CD4-positive, CD25-positive, alpha-beta regulatory T cell (primary cell): ENCODE measurements around the gene GALNT2. TPM values are rescaled to one million over a fixed set of nuclear protein-coding genes. Genes with fewer than 3 reads are reported as not detected.
A peak's percentile ranks its signal among the peaks of the same experiment; 100 is the strongest.

Experiments used
- ATAC-seq, 2 donors: fragments of 150-1000 bp; cut with Tn5 transposase; one replicate each; pipeline ENCODE4 v1.10.0; 2021; ENCODE audit warnings: low read depth in 2 of 2, moderate number of reproducible peaks in 2 of 2, moderate library complexity in 1 of 2
- DNase-seq, 3 donors: peaks; one replicate each; pipeline versions ENCODE4 v3.0.0 to v3.0.0-alpha.2; 2012 to 2022; ENCODE audit warnings: mixed read lengths in 1 of 3
- H3K27ac ChIP-seq: one replicate; pipeline ENCODE4 v1.7.0; 2013; ENCODE audit warnings: mild to moderate bottlenecking, low read length; ENCODE audit not compliant: insufficient read depth, poor library complexity, severe bottlenecking
- H3K27me3 ChIP-seq: one replicate; pipeline ENCODE4 v1.7.0; 2013; ENCODE audit warnings: low read length; ENCODE audit not compliant: control insufficient read depth, insufficient read depth
- H3K36me3 ChIP-seq: one replicate; pipeline ENCODE4 v1.7.0; 2013; ENCODE audit warnings: mild to moderate bottlenecking, low read length, moderate library complexity; ENCODE audit not compliant: control insufficient read depth, insufficient read depth
- H3K4me1 ChIP-seq: 2 replicates; pipeline ENCODE4 v1.7.0; 2013; ENCODE audit warnings: mild to moderate bottlenecking, low read length; ENCODE audit not compliant: insufficient read depth, control insufficient read depth, poor library complexity, severe bottlenecking
- H3K4me3 ChIP-seq: one replicate; pipeline ENCODE4 v1.7.0; 2013; ENCODE audit warnings: low read depth, mild to moderate bottlenecking, low read length, moderate library complexity
- H3K9me3 ChIP-seq, 2 experiments: 1 replicate in 1 of 2; 2 replicates in 1 of 2; pipeline ENCODE4 v1.7.0; 2013; ENCODE audit warnings: low read length in 2 of 2, mild to moderate bottlenecking in 1 of 2, moderate library complexity in 1 of 2; ENCODE audit not compliant: control insufficient read depth in 2 of 2
- H3K27ac Mint-ChIP-seq, 3 donors: one replicate each; pipeline ENCODE4 v1.8.0; 2020 to 2022; ENCODE audit warnings: mild to moderate bottlenecking in 3 of 3, mixed read lengths in 3 of 3, moderate library complexity in 2 of 3
- H3K27me3 Mint-ChIP-seq: one replicate; pipeline ENCODE4 v1.8.0; 2022; ENCODE audit warnings: mild to moderate bottlenecking, mixed read lengths
- H3K36me3 Mint-ChIP-seq: one replicate; pipeline ENCODE4 v1.8.0; 2020; ENCODE audit warnings: mixed read lengths
- H3K4me1 Mint-ChIP-seq, 4 donors: one replicate each; pipeline ENCODE4 v1.8.0; 2020 to 2022; ENCODE audit warnings: mixed read lengths in 4 of 4, mild to moderate bottlenecking in 1 of 4
- H3K4me3 Mint-ChIP-seq, 4 donors: one replicate each; pipeline ENCODE4 v1.8.0; 2020 to 2022; ENCODE audit warnings: mild to moderate bottlenecking in 4 of 4, mixed read lengths in 4 of 4, moderate library complexity in 3 of 4
- H3K9me3 Mint-ChIP-seq, 7 donors: one replicate each; pipeline ENCODE4 v1.8.0; 2020 to 2022; ENCODE audit warnings: mixed read lengths in 7 of 7, mild to moderate bottlenecking in 3 of 7, moderate library complexity in 2 of 7
- polyA plus RNA-seq, 4 donors: library from polyadenylated mRNA; unstranded; fragments of 300-500 nt; fragmentation: Illumina TruSeq; gene quantifications; one replicate each; pipeline ENCODE4 v1.2.3, GENCODE V29; 2021
- total RNA-seq: library from RNA; stranded (reverse); gene quantifications from one replicate; pipeline ENCODE4 v1.2.3, GENCODE V29; 2022

The GALNT2 gene
- total and polyA plus RNA-seq, 5 donors from 2014 or later = 10.9 to 15.8 (median 13.1) TPM

DNA sequence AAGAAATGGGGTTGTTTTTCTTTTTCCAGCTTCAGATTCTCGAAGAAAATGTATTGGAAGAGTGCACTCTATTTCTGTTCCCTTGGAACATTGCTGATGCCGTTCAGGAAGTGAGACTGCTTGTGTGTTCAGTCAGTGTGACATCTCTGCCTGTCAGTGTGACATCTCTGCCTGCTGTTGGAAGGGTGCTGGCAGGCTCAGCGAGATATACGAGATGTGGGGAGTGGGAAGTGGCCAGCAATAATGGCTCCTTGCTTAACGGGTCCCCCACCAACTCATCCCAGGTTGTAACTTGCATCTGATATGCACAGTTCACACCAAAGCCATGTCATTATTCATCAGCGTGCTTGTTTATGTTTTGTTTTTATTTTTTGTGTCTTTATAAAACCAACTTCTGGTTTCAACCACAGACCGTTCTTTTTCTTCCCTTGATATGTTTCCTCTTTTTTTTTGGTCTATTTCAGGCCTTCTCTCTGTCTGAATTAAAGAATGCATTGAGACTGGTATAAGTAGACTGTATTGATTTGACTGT is 145.4 kb downstream of the GALNT2 start:
- ATAC-seq (no peak), DNase-seq (peak in 1 of 3 donors; percentile 28)
- peaks cover 33% of the 10 kb centered on the region for H3K4me1 ChIP-seq
- no peaks in the 10 kb centered on the region for H3K27me3 Mint-ChIP-seq
- H3K4me3 ChIP-seq = peak overlapping the region; percentile 61
- H3K36me3 Mint-ChIP-seq = peaks cover 18% of the 10 kb centered on the region
- H3K27me3 ChIP-seq = no peaks in the 10 kb centered on the region
- H3K4me1 Mint-ChIP-seq = peaks cover 36 to 62% (median 48%) of the 10 kb centered on the region in 4 donors
- H3K36me3 ChIP-seq = peaks cover 3% of the 10 kb centered on the region
- no peaks in the 10 kb centered on the region for H3K9me3 Mint-ChIP-seq
- H3K4me3 Mint-ChIP-seq = peak overlapping the region; percentile 0 to 78 (median 37)
- H3K27ac Mint-ChIP-seq = peak overlapping the region; percentile 81 to 88 (median 85)
- no peaks in the 10 kb centered on the region for H3K9me3 ChIP-seq
- H3K27ac ChIP-seq = no peak overlapping the region

DNA sequence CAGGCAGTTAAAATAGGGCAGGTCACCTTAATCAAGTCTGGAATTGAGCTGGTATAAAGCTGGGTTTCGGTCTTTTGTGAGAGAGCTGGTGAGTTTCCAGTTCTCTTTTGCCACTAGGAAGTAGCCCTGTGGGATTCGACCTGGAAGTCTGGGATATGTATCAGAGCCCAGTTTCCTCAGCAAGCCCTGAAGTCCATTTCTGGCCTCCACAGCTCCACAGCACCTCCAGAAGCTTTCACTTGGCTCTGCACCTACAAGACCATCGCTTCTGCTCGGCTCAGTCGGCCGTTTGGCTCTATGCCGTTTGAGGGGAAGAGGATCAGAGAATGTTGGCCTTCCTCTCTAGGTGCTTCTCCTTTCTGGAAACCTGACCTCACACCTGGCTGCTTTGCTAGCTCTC is 148.0 kb downstream of the GALNT2 start:
- DNase-seq (no peak), ATAC-seq (no peak)
- peaks cover 19% of the 10 kb centered on the region for H3K4me1 ChIP-seq
- peaks cover 23% of the 10 kb centered on the region for H3K36me3 Mint-ChIP-seq
- peaks cover 20 to 52% (median 34%) of the 10 kb centered on the region in 4 donors for H3K4me1 Mint-ChIP-seq
- no peak overlapping the region for H3K27ac ChIP-seq
- H3K36me3 ChIP-seq = no peaks in the 10 kb centered on the region
- H3K9me3 ChIP-seq = no peaks in the 10 kb centered on the region
- no peak overlapping the region for H3K4me3 ChIP-seq
- H3K4me3 Mint-ChIP-seq = no peak overlapping the region
- H3K27me3 Mint-ChIP-seq = no peaks in the 10 kb centered on the region
- H3K27ac Mint-ChIP-seq = no peak overlapping the region
- no peaks in the 10 kb centered on the region for H3K9me3 Mint-ChIP-seq
- no peaks in the 10 kb centered on the region for H3K27me3 ChIP-seq

- no peaks in the 10 kb centered on the region for H3K9me3 ChIP-seq
- no peaks in the 10 kb centered on the region for H3K36me3 ChIP-seq
- Mint-ChIP-seq H3K4me1 (peaks cover 19 to 48% (median 30%) of the 10 kb centered on the region in 4 donors), H3K27ac (peak overlapping the region in 1 of 3 donors; percentile 9), H3K36me3 (peaks cover 23% of the 10 kb centered on the region), H3K27me3 (no peaks in the 10 kb centered on the region), H3K9me3 (no peaks in the 10 kb centered on the region), H3K4me3 (no peak overlapping the region)
- H3K4me1 ChIP-seq = peaks cover 17% of the 10 kb centered on the region
- no peak for ATAC-seq
- DNase-seq = no peak
- H3K27me3 ChIP-seq = no peaks in the 10 kb centered on the region
- H3K27ac ChIP-seq = no peak overlapping the region
- no peak overlapping the region for H3K4me3 ChIP-seq
Measured at GRCh38 chr1:230215529-230215928, 148.5 kb downstream of the GALNT2 start.

DNA sequence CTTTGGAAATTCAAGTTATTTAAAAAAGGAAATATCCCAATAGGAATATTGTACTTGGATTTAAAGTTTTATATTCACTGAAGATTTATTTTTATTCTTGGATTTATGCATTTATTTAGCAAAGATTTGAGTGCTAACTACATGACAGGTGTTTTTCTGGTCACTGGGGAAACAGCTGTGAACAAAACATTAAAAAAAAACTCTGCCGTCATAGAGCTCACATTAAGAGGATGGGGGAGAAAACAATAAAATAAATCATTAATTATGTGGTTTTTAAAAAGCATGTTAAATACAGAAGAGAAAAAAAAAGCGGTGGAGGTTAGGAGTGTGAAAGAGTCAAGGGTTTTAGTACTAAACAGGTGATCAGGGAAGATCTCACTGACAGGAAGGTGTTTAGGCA is 149.9 kb downstream of the GALNT2 start:
- no peaks in the 10 kb centered on the region for H3K9me3 Mint-ChIP-seq
- peaks cover 23% of the 10 kb centered on the region for H3K36me3 Mint-ChIP-seq
- DNase-seq (no peak), ATAC-seq (no peak)
- no peaks in the 10 kb centered on the region for H3K27me3 Mint-ChIP-seq
- no peak overlapping the region for H3K27ac ChIP-seq
- H3K4me1 ChIP-seq = peaks cover 17% of the 10 kb centered on the region
- H3K4me3 Mint-ChIP-seq = peak overlapping the region in 1 of 4 donors; percentile 40
- no peak overlapping the region for H3K27ac Mint-ChIP-seq
- no peaks in the 10 kb centered on the region for H3K36me3 ChIP-seq
- H3K4me3 ChIP-seq = no peak overlapping the region
- peaks cover 23 to 44% (median 26%) of the 10 kb centered on the region in 4 donors for H3K4me1 Mint-ChIP-seq
- no peaks in the 10 kb centered on the region for H3K27me3 ChIP-seq
- H3K9me3 ChIP-seq = no peaks in the 10 kb centered on the region

- H3K4me1 ChIP-seq = no peaks in the 10 kb centered on the region
- H3K4me3 Mint-ChIP-seq = no peak overlapping the region
- DNase-seq (no peak), ATAC-seq (no peak)
- H3K4me3 ChIP-seq = no peak overlapping the region
- H3K27ac Mint-ChIP-seq = no peak overlapping the region
- H3K9me3 Mint-ChIP-seq = no peaks in the 10 kb centered on the region
- H3K36me3 ChIP-seq = no peaks in the 10 kb centered on the region
- peaks cover 6 to 29% (median 12%) of the 10 kb centered on the region in 4 donors for H3K4me1 Mint-ChIP-seq
- H3K9me3 ChIP-seq = no peaks in the 10 kb centered on the region
- H3K36me3 Mint-ChIP-seq = peaks cover 19% of the 10 kb centered on the region
- H3K27me3 Mint-ChIP-seq = no peaks in the 10 kb centered on the region
- no peaks in the 10 kb centered on the region for H3K27me3 ChIP-seq
- no peak overlapping the region for H3K27ac ChIP-seq
Measured at GRCh38 chr1:230218667-230219066, 151.6 kb downstream of the GALNT2 start.

GRCh38 chr1:230219174-230220067 is 152.4 kb downstream of the GALNT2 start:
- H3K27ac Mint-ChIP-seq = peak overlapping the region in 1 of 3 donors; percentile 15

GRCh38 chr1:230220478-230220877 is 153.4 kb downstream of the GALNT2 start:
- H3K36me3 Mint-ChIP-seq = peaks cover 19% of the 10 kb centered on the region
- no peaks in the 10 kb centered on the region for H3K9me3 Mint-ChIP-seq
- Histone ChIP-seq H3K36me3 (no peaks in the 10 kb centered on the region), H3K27me3 (no peaks in the 10 kb centered on the region), H3K9me3 (no peaks in the 10 kb centered on the region), H3K4me1 (no peaks in the 10 kb centered on the region), H3K27ac (no peak overlapping the region), H3K4me3 (no peak overlapping the region)
- H3K4me3 Mint-ChIP-seq = no peak overlapping the region
- no peak for DNase-seq
- no peak overlapping the region for H3K27ac Mint-ChIP-seq
- H3K27me3 Mint-ChIP-seq = no peaks in the 10 kb centered on the region
- H3K4me1 Mint-ChIP-seq = peaks cover 4 to 25% (median 10%) of the 10 kb centered on the region in 4 donors
- no peak for ATAC-seq

More at GRCh38 chr1:230219174-230220067, 152.4 kb downstream of the GALNT2 start:
- Mint-ChIP-seq H3K36me3 (peaks cover 18% of the 10 kb centered on the region), H3K4me1 (peaks cover 4 to 24% (median 12%) of the 10 kb centered on the region in 4 donors), H3K9me3 (no peaks in the 10 kb centered on the region), H3K27me3 (no peaks in the 10 kb centered on the region), H3K4me3 (no peak overlapping the region)
- Histone ChIP-seq H3K27ac (no peak overlapping the region), H3K36me3 (no peaks in the 10 kb centered on the region), H3K9me3 (no peaks in the 10 kb centered on the region), H3K27me3 (no peaks in the 10 kb centered on the region), H3K4me3 (no peak overlapping the region), H3K4me1 (no peaks in the 10 kb centered on the region)
- no peak for ATAC-seq
- no peak for DNase-seq
